Endothelial cell of umbilical vein (primary cell): ENCODE results near the gene LTA4H. TPM values are rescaled to one million over a fixed set of nuclear protein-coding genes. Genes with fewer than 3 reads are reported as not detected.

Experiments used
- BruUV-seq: library from RNA; stranded (reverse); fragments of 400-500 nt; replicated peaks from 2 replicates; lab custom pipeline; 2021; lab: Mats Ljungman, UMichigan
- CTCF ChIA-PET: fragments of 300-600, 350-600 bp; sonication (Branson Sonifier 250); formaldehyde crosslinking; loops from one replicate; lab custom pipeline; 2021; ENCODE audit warnings: antibody characterized with exemption, inconsistent platforms; lab: Charles Lee
- POLR2A ChIA-PET: fragments of 300-600, 350-600 bp; sonication (Branson Sonifier 250); formaldehyde crosslinking; loops from one replicate; lab custom pipeline; 2021; ENCODE audit warnings: antibody characterized with exemption, inconsistent platforms; lab: Charles Lee
- DNase-seq: peaks from one replicate; pipeline ENCODE4 v3.0.0-alpha.2; 2011; ENCODE audit warnings: low read depth, low spot score
- FAIRE-seq: peaks from 2 replicates; lab custom pipeline; 2011; peaks lifted over from hg19 to GRCh38; lab: Jason Lieb, UNC
- H2AFZ ChIP-seq: 2 replicates; pipeline ENCODE4 v1.6.0; 2012; ENCODE audit warnings: low read depth, low read length, control low read depth, inconsistent platforms
- H3K27ac ChIP-seq: 2 replicates; pipeline ENCODE4 v1.5.1; 2011; ENCODE audit warnings: low read depth, mild to moderate bottlenecking, control low read depth, low read length, moderate library complexity; ENCODE audit not compliant: insufficient read depth
- H3K27me3 ChIP-seq, 2 experiments: 2 replicates each; pipeline versions ENCODE4 v1.6.0 to v1.6.1; 2011; ENCODE audit warnings: low read length in 2 of 2, mixed read lengths in 1 of 2; ENCODE audit not compliant: control insufficient read depth in 2 of 2, insufficient read depth in 2 of 2
- H3K36me3 ChIP-seq, 2 experiments: 2 replicates in 1 of 2; 3 replicates in 1 of 2; pipeline ENCODE4 v1.5.1; 2011; ENCODE audit warnings: low read length in 2 of 2, mild to moderate bottlenecking in 1 of 2, moderate library complexity in 1 of 2; ENCODE audit not compliant: control insufficient read depth in 2 of 2, insufficient read depth in 2 of 2; ENCODE audit errors: extremely low read depth in 1 of 2
- H3K4me1 ChIP-seq: 3 replicates; pipeline ENCODE4 v1.5.1; 2011; ENCODE audit warnings: mild to moderate bottlenecking, low read length; ENCODE audit not compliant: control insufficient read depth, insufficient read depth; ENCODE audit errors: extremely low read depth
- H3K4me2 ChIP-seq: 2 replicates; pipeline ENCODE4 v1.6.1; 2011; ENCODE audit warnings: low read length, control low read depth, mixed read lengths; ENCODE audit not compliant: insufficient read depth
- H3K4me3 ChIP-seq, 3 experiments: fragments of 200-600 bp in 1 of 3; sonication (generic), shearing (Covaris generic) in 1 of 3; replicated peaks in 1 of 3; 2 replicates each; pipeline ENCODE4 v1.5.1; 2011 to 2016; ENCODE audit warnings: control low read depth in 3 of 3, low read length in 3 of 3, mild to moderate bottlenecking in 2 of 3, inconsistent platforms in 1 of 3, low read depth in 1 of 3, moderate library complexity in 1 of 3; ENCODE audit not compliant: insufficient read depth in 1 of 3
- H3K79me2 ChIP-seq: 2 replicates; pipeline ENCODE4 v1.6.0; 2012; ENCODE audit warnings: low read length, inconsistent platforms; ENCODE audit not compliant: control insufficient read depth, insufficient read depth
- H3K9ac ChIP-seq: replicated peaks from 2 replicates; pipeline ENCODE3; 2011; ENCODE audit warnings: low read length, control low read depth; ENCODE audit not compliant: insufficient read depth; ENCODE audit errors: extremely low read depth
- H3K9me1 ChIP-seq: replicated peaks from 3 replicates; pipeline ENCODE4 v1.6.0; 2011; ENCODE audit warnings: mild to moderate bottlenecking, low read length; ENCODE audit not compliant: control insufficient read depth, insufficient read depth; ENCODE audit errors: extremely low read depth
- H3K9me3 ChIP-seq: replicated peaks from 2 replicates; pipeline ENCODE4 v1.5.1; 2012; ENCODE audit warnings: low read length, inconsistent platforms; ENCODE audit not compliant: control insufficient read depth, insufficient read depth
- H4K20me1 ChIP-seq: replicated peaks from 2 replicates; pipeline ENCODE3; 2011; ENCODE audit warnings: mild to moderate bottlenecking, low read length; ENCODE audit not compliant: control insufficient read depth, insufficient read depth; ENCODE audit errors: extremely low read depth
- EZH2 ChIP-seq: IDR thresholded peaks from 2 replicates; pipeline ENCODE4 v1.6.1; 2012; ENCODE audit warnings: borderline replicate concordance, low read depth, mild to moderate bottlenecking, moderate library complexity, low read length, inconsistent platforms; ENCODE audit not compliant: severe bottlenecking
- FOS ChIP-seq: IDR thresholded peaks from 2 replicates; pipeline ENCODE4 v1.6.1; 2011; ENCODE audit warnings: mild to moderate bottlenecking, low read length, moderate library complexity, borderline replicate concordance; ENCODE audit not compliant: insufficient read depth
- GATA2 ChIP-seq: IDR thresholded peaks from 2 replicates; pipeline ENCODE4 v1.7.0; 2011; ENCODE audit warnings: low read depth, mild to moderate bottlenecking, moderate library complexity, mixed read lengths, low read length; ENCODE audit not compliant: insufficient read length, insufficient read depth
- JUN ChIP-seq: IDR thresholded peaks from 2 replicates; pipeline ENCODE4 v1.6.1; 2011; ENCODE audit warnings: borderline replicate concordance, low read depth; ENCODE audit not compliant: insufficient read length, insufficient read depth
- MAX ChIP-seq: IDR thresholded peaks from 2 replicates; pipeline ENCODE4 v1.6.1; 2011; ENCODE audit not compliant: insufficient read depth, insufficient read length
- MYC ChIP-seq: IDR thresholded peaks from one replicate; pipeline ENCODE4 v1.6.1; 2011; ENCODE audit warnings: mild to moderate bottlenecking, low read depth, low read length
- POLR2A ChIP-seq: IDR thresholded peaks from 2 replicates; pipeline ENCODE4 v1.6.1; 2012; ENCODE audit warnings: low read depth, mild to moderate bottlenecking, control low read depth, low read length
- POLR2AphosphoS5 ChIP-seq: IDR thresholded peaks from 2 replicates; pipeline ENCODE4 v1.6.1; 2012; ENCODE audit warnings: low read depth, mild to moderate bottlenecking, control low read depth, low read length, moderate library complexity; ENCODE audit not compliant: insufficient read depth
- dilution Hi-C: fragments of 300-500 bp; cut with MboI; formaldehyde crosslinking; loops from one replicate; pipeline ENCODE4 v1.15.0; 2019; ENCODE audit warnings: low sequenced_read_pairs; ENCODE audit not compliant: extremely low pct_ligation_motif_present
- intact Hi-C: fragments of 100-400 bp; cut with micrococcal nuclease; formaldehyde crosslinking; loops from one replicate; pipeline ENCODE4 v1.10.0; 2022
- polyA plus RNA-seq, 4 experiments: library from polyadenylated mRNA; depleted of rRNA in 3 of 4; stranded (reverse) in 3 of 4; unstranded in 1 of 4; fragments of >200 nt; gene quantifications; 2 replicates each; pipeline versions ENCODE4 v1.2.1 to v1.2.3, GENCODE V29; 2011 to 2012; ENCODE audit warnings: missing spikeins in 1 of 4
- total RNA-seq: library from RNA; stranded (reverse); gene quantifications from 2 replicates; pipeline ENCODE4 v1.2.3, GENCODE V29; 2021
- TF ChIP-seq, protein P1 (sequence below), 2 donors: IDR thresholded peaks; 1 replicate in 1 of 2; 2 replicates in 1 of 2; pipeline ENCODE4 v1.5.1; 2011; ENCODE audit warnings: low read length in 2 of 2, mild to moderate bottlenecking in 2 of 2, moderate library complexity in 2 of 2, control low read depth in 1 of 2, inconsistent platforms in 1 of 2, low read depth in 1 of 2; ENCODE audit not compliant: insufficient read depth in 1 of 2; ENCODE audit errors: extremely low read depth in 1 of 2

LTA4H gene
- total and polyA plus RNA-seq, 2 donors (not counting 3 experiments of a cell fraction or from before 2014, with no cell fraction given) = 77.1 to 85.2 TPM

GRCh38 chr12:96040305-96041133, 5.1 kb upstream of the LTA4H start:
- H2AFZ ChIP-seq = no peak overlapping the region
- ChIA-PET CTCF (no interaction called here), POLR2A (no interaction called here)
- H3K27me3 ChIP-seq = no peaks in the 10 kb centered on the region
- H3K36me3 ChIP-seq = no peaks in the 10 kb centered on the region
- dilution Hi-C loops (no loop called here), intact Hi-C loops (no loop called here)
- no TSS peak for BruUV-seq
- H3K9me1 ChIP-seq = no peaks in the 10 kb centered on the region
- H3K9me3 ChIP-seq = no peaks in the 10 kb centered on the region
- H3K4me3 ChIP-seq = no peak overlapping the region
- no peaks in the 10 kb centered on the region for H4K20me1 ChIP-seq
- TF ChIP-seq, protein P1, sequence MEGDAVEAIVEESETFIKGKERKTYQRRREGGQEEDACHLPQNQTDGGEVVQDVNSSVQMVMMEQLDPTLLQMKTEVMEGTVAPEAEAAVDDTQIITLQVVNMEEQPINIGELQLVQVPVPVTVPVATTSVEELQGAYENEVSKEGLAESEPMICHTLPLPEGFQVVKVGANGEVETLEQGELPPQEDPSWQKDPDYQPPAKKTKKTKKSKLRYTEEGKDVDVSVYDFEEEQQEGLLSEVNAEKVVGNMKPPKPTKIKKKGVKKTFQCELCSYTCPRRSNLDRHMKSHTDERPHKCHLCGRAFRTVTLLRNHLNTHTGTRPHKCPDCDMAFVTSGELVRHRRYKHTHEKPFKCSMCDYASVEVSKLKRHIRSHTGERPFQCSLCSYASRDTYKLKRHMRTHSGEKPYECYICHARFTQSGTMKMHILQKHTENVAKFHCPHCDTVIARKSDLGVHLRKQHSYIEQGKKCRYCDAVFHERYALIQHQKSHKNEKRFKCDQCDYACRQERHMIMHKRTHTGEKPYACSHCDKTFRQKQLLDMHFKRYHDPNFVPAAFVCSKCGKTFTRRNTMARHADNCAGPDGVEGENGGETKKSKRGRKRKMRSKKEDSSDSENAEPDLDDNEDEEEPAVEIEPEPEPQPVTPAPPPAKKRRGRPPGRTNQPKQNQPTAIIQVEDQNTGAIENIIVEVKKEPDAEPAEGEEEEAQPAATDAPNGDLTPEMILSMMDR (IDR thresholded peaks at IDR 0.05; ENCODE audit: extremely low read depth in 1 of 2, insufficient read depth in 1 of 2, low read depth in 1 of 2, low read length in 2 of 2) = no peak
- no peak for TF ChIP-seq FOS
- TF ChIP-seq JUN = no peak
- no peak for TF ChIP-seq MAX
- no peak for TF ChIP-seq POLR2AphosphoS5
- no peak for TF ChIP-seq POLR2A
- no peak for TF ChIP-seq EZH2
- no peak for TF ChIP-seq GATA2
- no peak for TF ChIP-seq MYC
- H3K27ac ChIP-seq = no peak overlapping the region
- no peak for DNase-seq
- no peaks in the 10 kb centered on the region for H3K4me1 ChIP-seq
- no peak overlapping the region for H3K4me2 ChIP-seq
- no peak overlapping the region for H3K9ac ChIP-seq
- H3K79me2 ChIP-seq = no peaks in the 10 kb centered on the region
- no peak for FAIRE-seq
